ENCODE data around the gene GNAT3.

Gene GNAT3

GRCh38 chr7:80432166-80432565, 79.7 kb downstream of the GNAT3 start:
- no peak for TF ChIP-seq CTCF (IDR thresholded peaks at IDR 0.05; ENCODE audit: poor library complexity, severe bottlenecking)
- DNase-seq (ENCODE audit: low spot score) (no peak), ATAC-seq (ENCODE audit: low read depth) (no peak)
- no peak overlapping the region for H3K4me3 ChIP-seq (ENCODE audit: severe bottlenecking)
- no peaks in the 10 kb centered on the region for H3K27me3 ChIP-seq (ENCODE audit: insufficient read depth, poor library complexity, severe bottlenecking)
- H3K4me1 ChIP-seq (ENCODE audit: insufficient read depth, poor library complexity, severe bottlenecking) = no peaks in the 10 kb centered on the region
- H3K9me3 ChIP-seq (ENCODE audit: severe bottlenecking) = no peaks in the 10 kb centered on the region
- H3K36me3 ChIP-seq (ENCODE audit: low read depth) = no peaks in the 10 kb centered on the region
- no peak overlapping the region for H3K27ac ChIP-seq (ENCODE audit: poor library complexity, severe bottlenecking)

GRCh38 chr7:80429181-80429580, 82.7 kb downstream of the GNAT3 start:
- no peaks in the 10 kb centered on the region for H3K36me3 ChIP-seq (ENCODE audit: low read depth)
- H3K4me1 ChIP-seq (ENCODE audit: insufficient read depth, poor library complexity, severe bottlenecking) = no peaks in the 10 kb centered on the region
- no peak for ATAC-seq (ENCODE audit: low read depth)
- H3K9me3 ChIP-seq (ENCODE audit: severe bottlenecking) = no peaks in the 10 kb centered on the region
- no peaks in the 10 kb centered on the region for H3K27me3 ChIP-seq (ENCODE audit: insufficient read depth, poor library complexity, severe bottlenecking)
- no peak overlapping the region for H3K27ac ChIP-seq (ENCODE audit: poor library complexity, severe bottlenecking)
- no peak for DNase-seq (ENCODE audit: low spot score)
- no peak overlapping the region for H3K4me3 ChIP-seq (ENCODE audit: severe bottlenecking)
- no peak for TF ChIP-seq CTCF (IDR thresholded peaks at IDR 0.05; ENCODE audit: poor library complexity, severe bottlenecking)

- Histone ChIP-seq H3K27me3 (ENCODE audit: insufficient read depth, poor library complexity, severe bottlenecking) (no peaks in the 10 kb centered on the region), H3K36me3 (ENCODE audit: low read depth) (no peaks in the 10 kb centered on the region), H3K27ac (ENCODE audit: poor library complexity, severe bottlenecking) (no peak overlapping the region), H3K4me3 (ENCODE audit: severe bottlenecking) (no peak overlapping the region), H3K4me1 (ENCODE audit: insufficient read depth, poor library complexity, severe bottlenecking) (no peaks in the 10 kb centered on the region), H3K9me3 (ENCODE audit: severe bottlenecking) (no peaks in the 10 kb centered on the region)
- peak; percentile 85 for ATAC-seq (ENCODE audit: low read depth)
- TF ChIP-seq CTCF (IDR thresholded peaks at IDR 0.05; ENCODE audit: poor library complexity, severe bottlenecking) = peak; percentile 91
- DNase-seq (ENCODE audit: low spot score) = no peak
Observed at GRCh38 chr7:80428161-80429054, 83.5 kb downstream of the GNAT3 start.

GRCh38 chr7:80427218-80427617, 84.6 kb downstream of the GNAT3 start:
- Histone ChIP-seq H3K36me3 (ENCODE audit: low read depth) (no peaks in the 10 kb centered on the region), H3K27ac (ENCODE audit: poor library complexity, severe bottlenecking) (no peak overlapping the region), H3K27me3 (ENCODE audit: insufficient read depth, poor library complexity, severe bottlenecking) (no peaks in the 10 kb centered on the region), H3K4me1 (ENCODE audit: insufficient read depth, poor library complexity, severe bottlenecking) (no peaks in the 10 kb centered on the region), H3K9me3 (ENCODE audit: severe bottlenecking) (no peaks in the 10 kb centered on the region), H3K4me3 (ENCODE audit: severe bottlenecking) (no peak overlapping the region)
- ATAC-seq (ENCODE audit: low read depth) (no peak), DNase-seq (ENCODE audit: low spot score) (no peak)
- no peak for TF ChIP-seq CTCF (IDR thresholded peaks at IDR 0.05; ENCODE audit: poor library complexity, severe bottlenecking)

- no peak for TF ChIP-seq CTCF (IDR thresholded peaks at IDR 0.05; ENCODE audit: poor library complexity, severe bottlenecking)
- ATAC-seq (ENCODE audit: low read depth) = no peak
- H3K36me3 ChIP-seq (ENCODE audit: low read depth) = no peaks in the 10 kb centered on the region
- H3K27me3 ChIP-seq (ENCODE audit: insufficient read depth, poor library complexity, severe bottlenecking) = no peaks in the 10 kb centered on the region
- H3K27ac ChIP-seq (ENCODE audit: poor library complexity, severe bottlenecking) = no peak overlapping the region
- no peaks in the 10 kb centered on the region for H3K9me3 ChIP-seq (ENCODE audit: severe bottlenecking)
- H3K4me1 ChIP-seq (ENCODE audit: insufficient read depth, poor library complexity, severe bottlenecking) = no peaks in the 10 kb centered on the region
- no peak for DNase-seq (ENCODE audit: low spot score)
- H3K4me3 ChIP-seq (ENCODE audit: severe bottlenecking) = no peak overlapping the region
Observed at GRCh38 chr7:80420876-80421275, 91.0 kb downstream of the GNAT3 start.

Data from RWPE2 (cell line).